8988T (cell line): ENCODE data around the gene ELK3.
A peak's percentile ranks its signal among the peaks of the same experiment; 100 is the strongest.

ENCODE experiments used
- DNase-seq: peaks from one replicate; pipeline ENCODE4 v3.0.0; 2011

The ELK3 gene

GRCh38 chr12:96189781-96190180, 4.4 kb upstream of the ELK3 start:
- DNase-seq, result no peak

- no peak for DNase-seq
Measured at GRCh38 chr12:96190413-96191108, 3.6 kb upstream of the ELK3 start.

GRCh38 chr12:96192926-96193573, 1.1 kb upstream of the ELK3 start:
- DNase-seq, result no peak

GRCh38 chr12:96194576-96194889, 358 bp downstream of the ELK3 start:
- DNase-seq, result no peak

GRCh38 chr12:96194971-96195844, 1.0 kb downstream of the ELK3 start:
- peak; percentile 66 for DNase-seq

- DNase-seq, result peak; percentile 80
Measured at GRCh38 chr12:96195845-96196451, 1.8 kb downstream of the ELK3 start.

- peak; percentile 28 for DNase-seq
Measured at GRCh38 chr12:96196781-96197180, 2.6 kb downstream of the ELK3 start.

GRCh38 chr12:96197503-96198272, 3.5 kb downstream of the ELK3 start:
- DNase-seq, result no peak

- no peak for DNase-seq
Measured at GRCh38 chr12:96198965-96199364, 4.8 kb downstream of the ELK3 start.

GRCh38 chr12:96199464-96199863, 5.3 kb downstream of the ELK3 start:
- DNase-seq, result no peak

GRCh38 chr12:96201272-96202227, 7.4 kb downstream of the ELK3 start:
- no peak for DNase-seq

GRCh38 chr12:96204381-96204780, 10.2 kb downstream of the ELK3 start:
- DNase-seq, result no peak

- no peak for DNase-seq
Measured at GRCh38 chr12:96205908-96206307, 11.7 kb downstream of the ELK3 start.

- no peak for DNase-seq
Measured at GRCh38 chr12:96206936-96207662, 12.9 kb downstream of the ELK3 start.

GRCh38 chr12:96208346-96208745, 14.2 kb downstream of the ELK3 start:
- DNase-seq, result no peak

GRCh38 chr12:96208801-96209549, 14.8 kb downstream of the ELK3 start:
- no peak for DNase-seq

GRCh38 chr12:96210376-96211055, 16.3 kb downstream of the ELK3 start:
- no peak for DNase-seq

GRCh38 chr12:96211988-96212387, 17.8 kb downstream of the ELK3 start:
- DNase-seq, result no peak
